SU-DHL-6 (cell line): ENCODE measurements around the gene KRT5.

Source experiments
- CTCF ChIP-seq: fragments of 200-600 bp; sonication (generic); IDR thresholded peaks from one replicate; pipeline ENCODE4 v1.5.1; 2017; ENCODE audit warnings: antibody characterized with exemption, mild to moderate bottlenecking, low read length, moderate library complexity; ENCODE audit not compliant: insufficient read depth, poor library complexity, severe bottlenecking
- EZH2phosphoT487 ChIP-seq: fragments of 200-600 bp; sonication (generic), shearing (Covaris generic); conservative IDR thresholded peaks from 2 replicates; pipeline ENCODE4 v1.6.1; 2018; ENCODE audit warnings: mild to moderate bottlenecking, antibody characterized with exemption, low read length, moderate library complexity, mixed read lengths

GRCh38 chr12:52524898-52525591 lies 4.9 kb upstream of the KRT5 start:
- TF ChIP-seq EZH2phosphoT487 (no peak), CTCF (no peak)
